Measurements from ENCODE around the gene GTF2H4.
"Not testable (repeated sequence)": the region's sequence is repeated elsewhere in the genome, so short reads cannot be mapped to it uniquely, and the experiment has no call there.

The GTF2H4 gene

GRCh38 chr6:30927080-30927479 lies 19.1 kb downstream of the GTF2H4 start:
- H3K9me3 ChIP-seq (replicated peaks in 1 of 2; ENCODE audit: control insufficient read depth in 2 of 2, insufficient read depth in 1 of 2, low read depth in 1 of 2, low read length in 2 of 2): peaks cover 4 to 13% of the 10 kb centered on the region in 2 donors
- H2BK120ac ChIP-seq (ENCODE audit: low read depth, low read length); H3K27me3 ChIP-seq (ENCODE audit: control insufficient read depth in 3 of 3, insufficient read depth in 3 of 3, low read depth in 1 of 3, low read length in 3 of 3); H3K27ac ChIP-seq (replicated peaks; ENCODE audit: low read length); H4K91ac ChIP-seq (ENCODE audit: low read depth, low read length, poor library complexity); H2BK12ac ChIP-seq (ENCODE audit: low read length); H3K4ac ChIP-seq (ENCODE audit: low read length); H3K4me1 ChIP-seq (ENCODE audit: control insufficient read depth in 2 of 2, insufficient read depth in 1 of 2, low read depth in 1 of 2, low read length in 2 of 2); H3K4me3 ChIP-seq (ENCODE audit: low read length in 2 of 2); H3K23ac ChIP-seq (ENCODE audit: low read depth, low read length, poor library complexity); H3K79me1 ChIP-seq (ENCODE audit: low read depth, low read length); H3K4me2 ChIP-seq (ENCODE audit: insufficient read depth, low read length, poor library complexity, severe bottlenecking); H3K14ac ChIP-seq (ENCODE audit: low read length); H2AK5ac ChIP-seq (ENCODE audit: low read depth, low read length); H4K8ac ChIP-seq (ENCODE audit: low read depth, low read length); H2AFZ ChIP-seq (ENCODE audit: low read length); H3K9ac ChIP-seq (ENCODE audit: low read depth, low read length, poor library complexity); H3K18ac ChIP-seq (ENCODE audit: low read length); DNase-seq (ENCODE audit: low spot score); H2BK5ac ChIP-seq (ENCODE audit: low read length); H2BK15ac ChIP-seq (ENCODE audit: low read length): not testable (repeated sequence)
- WGBS, 2 donors (ENCODE audit: extremely low coverage in 2 of 2, insufficient read length in 2 of 2, insufficient replicate concordance in 1 of 2): no CpG with 5 or more reads among the region's 3 CpGs
- peaks cover 33 to 56% of the 10 kb centered on the region in 2 donors for H3K36me3 ChIP-seq (replicated peaks in 1 of 2; ENCODE audit: control insufficient read depth in 2 of 2, insufficient read depth in 2 of 2, low read length in 2 of 2)

- Histone ChIP-seq H4K91ac (ENCODE audit: low read depth, low read length, poor library complexity) (no peak overlapping the region), H2AK5ac (ENCODE audit: low read depth, low read length) (no peak overlapping the region), H4K8ac (ENCODE audit: low read depth, low read length) (no peak overlapping the region), H3K9me3 (replicated peaks in 1 of 2; ENCODE audit: control insufficient read depth in 2 of 2, insufficient read depth in 1 of 2, low read depth in 1 of 2, low read length in 2 of 2) (peaks cover 4 to 13% of the 10 kb centered on the region in 2 donors), H3K4ac (ENCODE audit: low read length) (no peak overlapping the region), H3K23ac (ENCODE audit: low read depth, low read length, poor library complexity) (no peak overlapping the region), H3K27ac (replicated peaks; ENCODE audit: low read length) (no peak overlapping the region), H3K4me2 (ENCODE audit: insufficient read depth, low read length, poor library complexity, severe bottlenecking) (no peak overlapping the region), H2BK15ac (ENCODE audit: low read length) (no peak overlapping the region), H2AFZ (ENCODE audit: low read length) (no peak overlapping the region), H2BK5ac (ENCODE audit: low read length) (no peak overlapping the region), H3K14ac (ENCODE audit: low read length) (no peak overlapping the region), H3K18ac (ENCODE audit: low read length) (no peak overlapping the region), H3K79me1 (ENCODE audit: low read depth, low read length) (no peaks in the 10 kb centered on the region), H3K4me1 (ENCODE audit: control insufficient read depth in 2 of 2, insufficient read depth in 1 of 2, low read depth in 1 of 2, low read length in 2 of 2) (no peaks in the 10 kb centered on the region), H3K36me3 (replicated peaks in 1 of 2; ENCODE audit: control insufficient read depth in 2 of 2, insufficient read depth in 2 of 2, low read length in 2 of 2) (peaks cover 20 to 40% of the 10 kb centered on the region in 2 donors), H3K9ac (ENCODE audit: low read depth, low read length, poor library complexity) (no peak overlapping the region), H2BK120ac (ENCODE audit: low read depth, low read length) (no peak overlapping the region), H2BK12ac (ENCODE audit: low read length) (no peak overlapping the region), H3K4me3 (ENCODE audit: low read length in 2 of 2) (no peak overlapping the region), H3K27me3 (ENCODE audit: control insufficient read depth in 3 of 3, insufficient read depth in 3 of 3, low read depth in 1 of 3, low read length in 3 of 3) (peaks cover 0 to 2% (median 0%) of the 10 kb centered on the region in 3 experiments)
- DNase-seq (ENCODE audit: low spot score): no peak
- no CpG with 5 or more reads among the region's 3 CpGs for WGBS, 2 donors (ENCODE audit: extremely low coverage in 2 of 2, insufficient read length in 2 of 2, insufficient replicate concordance in 1 of 2)
Observed at GRCh38 chr6:30928677-30929076, 20.7 kb downstream of the GTF2H4 start.

- peak overlapping the region; percentile 13 for H2AK5ac ChIP-seq (ENCODE audit: low read depth, low read length)
- H2AFZ ChIP-seq (ENCODE audit: low read length): no peak overlapping the region
- H2BK15ac ChIP-seq (ENCODE audit: low read length): no peak overlapping the region
- H3K36me3 ChIP-seq (replicated peaks in 1 of 2; ENCODE audit: control insufficient read depth in 2 of 2, insufficient read depth in 2 of 2, low read length in 2 of 2): peaks cover 12 to 24% of the 10 kb centered on the region in 2 donors
- no peak overlapping the region for H2BK5ac ChIP-seq (ENCODE audit: low read length)
- no peak overlapping the region for H4K91ac ChIP-seq (ENCODE audit: low read depth, low read length, poor library complexity)
- H3K9me3 ChIP-seq (replicated peaks in 1 of 2; ENCODE audit: control insufficient read depth in 2 of 2, insufficient read depth in 1 of 2, low read depth in 1 of 2, low read length in 2 of 2): peaks cover 4 to 13% of the 10 kb centered on the region in 2 donors
- H3K4me1 ChIP-seq (ENCODE audit: control insufficient read depth in 2 of 2, insufficient read depth in 1 of 2, low read depth in 1 of 2, low read length in 2 of 2): no peaks in the 10 kb centered on the region
- no peak overlapping the region for H2BK12ac ChIP-seq (ENCODE audit: low read length)
- no peak overlapping the region for H3K4me2 ChIP-seq (ENCODE audit: insufficient read depth, low read length, poor library complexity, severe bottlenecking)
- no CpG with 5 or more reads among the region's 4 CpGs for WGBS, 2 donors (ENCODE audit: extremely low coverage in 2 of 2, insufficient read length in 2 of 2, insufficient replicate concordance in 1 of 2)
- H4K8ac ChIP-seq (ENCODE audit: low read depth, low read length): no peak overlapping the region
- H3K27me3 ChIP-seq (ENCODE audit: control insufficient read depth in 3 of 3, insufficient read depth in 3 of 3, low read depth in 1 of 3, low read length in 3 of 3): peaks cover 0 to 16% (median 0%) of the 10 kb centered on the region in 3 experiments
- H2BK120ac ChIP-seq (ENCODE audit: low read depth, low read length): no peak overlapping the region
- H3K18ac ChIP-seq (ENCODE audit: low read length): no peak overlapping the region
- DNase-seq (ENCODE audit: low spot score): no peak
- H3K4ac ChIP-seq (ENCODE audit: low read length): no peak overlapping the region
- no peak overlapping the region for H3K14ac ChIP-seq (ENCODE audit: low read length)
- H3K27ac ChIP-seq (replicated peaks; ENCODE audit: low read length): no peak overlapping the region
- H3K4me3 ChIP-seq (ENCODE audit: low read length in 2 of 2): no peak overlapping the region
- no peaks in the 10 kb centered on the region for H3K79me1 ChIP-seq (ENCODE audit: low read depth, low read length)
- H3K23ac ChIP-seq (ENCODE audit: low read depth, low read length, poor library complexity): no peak overlapping the region
- no peak overlapping the region for H3K9ac ChIP-seq (ENCODE audit: low read depth, low read length, poor library complexity)
Observed at GRCh38 chr6:30930506-30930905, 22.5 kb downstream of the GTF2H4 start.

- Histone ChIP-seq H2AK5ac (ENCODE audit: low read depth, low read length) (no peak overlapping the region), H3K18ac (ENCODE audit: low read length) (no peak overlapping the region), H3K9ac (ENCODE audit: low read depth, low read length, poor library complexity) (peak overlapping the region; percentile 26), H4K91ac (ENCODE audit: low read depth, low read length, poor library complexity) (no peak overlapping the region), H2AFZ (ENCODE audit: low read length) (peak overlapping the region; percentile 15), H3K79me1 (ENCODE audit: low read depth, low read length) (no peaks in the 10 kb centered on the region), H3K27ac (replicated peaks; ENCODE audit: low read length) (no peak overlapping the region), H3K4ac (ENCODE audit: low read length) (no peak overlapping the region), H2BK12ac (ENCODE audit: low read length) (no peak overlapping the region), H2BK5ac (ENCODE audit: low read length) (no peak overlapping the region), H3K36me3 (replicated peaks in 1 of 2; ENCODE audit: control insufficient read depth in 2 of 2, insufficient read depth in 2 of 2, low read length in 2 of 2) (peaks cover 7 to 17% of the 10 kb centered on the region in 2 donors), H2BK120ac (ENCODE audit: low read depth, low read length) (no peak overlapping the region), H3K4me3 (ENCODE audit: low read length in 2 of 2) (no peak overlapping the region), H3K23ac (ENCODE audit: low read depth, low read length, poor library complexity) (no peak overlapping the region), H3K4me1 (ENCODE audit: control insufficient read depth in 2 of 2, insufficient read depth in 1 of 2, low read depth in 1 of 2, low read length in 2 of 2) (peaks cover 0 to 2% of the 10 kb centered on the region in 2 donors), H3K9me3 (replicated peaks in 1 of 2; ENCODE audit: control insufficient read depth in 2 of 2, insufficient read depth in 1 of 2, low read depth in 1 of 2, low read length in 2 of 2) (peaks cover 4 to 13% of the 10 kb centered on the region in 2 donors), H3K27me3 (ENCODE audit: control insufficient read depth in 3 of 3, insufficient read depth in 3 of 3, low read depth in 1 of 3, low read length in 3 of 3) (peaks cover 0 to 18% (median 0%) of the 10 kb centered on the region in 3 experiments), H2BK15ac (ENCODE audit: low read length) (peak overlapping the region; percentile 10), H4K8ac (ENCODE audit: low read depth, low read length) (no peak overlapping the region), H3K14ac (ENCODE audit: low read length) (no peak overlapping the region), H3K4me2 (ENCODE audit: insufficient read depth, low read length, poor library complexity, severe bottlenecking) (no peak overlapping the region)
- DNase-seq (ENCODE audit: low spot score): no peak
- WGBS, 2 donors (ENCODE audit: extremely low coverage in 2 of 2, insufficient read length in 2 of 2, insufficient replicate concordance in 1 of 2): no CpG with 5 or more reads among the region's 8 CpGs
Observed at GRCh38 chr6:30931272-30931671, 23.3 kb downstream of the GTF2H4 start.
